DOHH2 (cell line): ENCODE results near the gene SNTA1.

ENCODE experiments used
- EZH2phosphoT487 ChIP-seq: fragments of 200-600 bp; sonication (generic); IDR thresholded peaks from 2 replicates; pipeline ENCODE4 v1.6.1; 2017; ENCODE audit warnings: borderline replicate concordance, mild to moderate bottlenecking, antibody characterized with exemption, low read length, moderate library complexity, mixed read lengths
- TF ChIP-seq, protein P1 (sequence below): fragments of 200-600 bp; sonication (generic); IDR thresholded peaks from one replicate; pipeline ENCODE4 v1.5.1; 2014; ENCODE audit warnings: antibody characterized with exemption, mild to moderate bottlenecking, low read depth, low read length; ENCODE audit not compliant: poor library complexity, severe bottlenecking

DNA sequence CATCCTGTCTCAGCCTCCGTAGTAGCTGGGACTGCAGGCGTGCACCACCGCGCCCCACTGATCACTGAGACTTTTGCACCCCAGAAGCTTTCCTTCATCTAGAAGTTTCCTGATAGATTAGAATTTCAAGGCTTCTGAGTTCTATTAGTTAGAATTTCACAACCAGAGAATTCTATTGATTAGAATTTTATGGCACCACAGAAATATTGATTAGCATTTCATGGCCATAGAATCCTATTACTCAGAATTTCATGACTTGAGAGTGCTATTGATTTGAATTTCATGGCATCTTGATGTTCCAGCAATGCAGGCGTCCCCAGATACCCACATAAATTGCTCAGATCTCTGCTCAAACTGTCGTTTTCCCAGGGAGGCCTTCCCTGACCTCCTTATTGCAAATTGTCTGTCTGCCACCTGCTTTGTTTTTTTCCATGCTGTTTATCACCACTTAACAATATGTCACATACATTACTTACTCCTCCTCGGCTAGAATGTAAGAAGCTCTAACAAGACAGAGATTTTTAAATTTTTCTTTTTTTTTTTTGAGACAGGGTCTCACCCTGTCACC, 29.4 kb upstream of the SNTA1 start:
- TF ChIP-seq, protein P1, sequence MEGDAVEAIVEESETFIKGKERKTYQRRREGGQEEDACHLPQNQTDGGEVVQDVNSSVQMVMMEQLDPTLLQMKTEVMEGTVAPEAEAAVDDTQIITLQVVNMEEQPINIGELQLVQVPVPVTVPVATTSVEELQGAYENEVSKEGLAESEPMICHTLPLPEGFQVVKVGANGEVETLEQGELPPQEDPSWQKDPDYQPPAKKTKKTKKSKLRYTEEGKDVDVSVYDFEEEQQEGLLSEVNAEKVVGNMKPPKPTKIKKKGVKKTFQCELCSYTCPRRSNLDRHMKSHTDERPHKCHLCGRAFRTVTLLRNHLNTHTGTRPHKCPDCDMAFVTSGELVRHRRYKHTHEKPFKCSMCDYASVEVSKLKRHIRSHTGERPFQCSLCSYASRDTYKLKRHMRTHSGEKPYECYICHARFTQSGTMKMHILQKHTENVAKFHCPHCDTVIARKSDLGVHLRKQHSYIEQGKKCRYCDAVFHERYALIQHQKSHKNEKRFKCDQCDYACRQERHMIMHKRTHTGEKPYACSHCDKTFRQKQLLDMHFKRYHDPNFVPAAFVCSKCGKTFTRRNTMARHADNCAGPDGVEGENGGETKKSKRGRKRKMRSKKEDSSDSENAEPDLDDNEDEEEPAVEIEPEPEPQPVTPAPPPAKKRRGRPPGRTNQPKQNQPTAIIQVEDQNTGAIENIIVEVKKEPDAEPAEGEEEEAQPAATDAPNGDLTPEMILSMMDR: no peak
- no peak for TF ChIP-seq EZH2phosphoT487
